RKO (cell line): ENCODE measurements around the gene LY6G6D.

Source experiments
- DNase-seq: peaks from one replicate; pipeline ENCODE4 v3.0.0-alpha.2; 2016; ENCODE audit warnings: low spot score

Gene LY6G6D

GRCh38 chr6:31764198-31764597 lies 49.0 kb downstream of the LY6G6D start:
- no peak for DNase-seq

- no peak for DNase-seq
These were observed 50.4 kb downstream of the LY6G6D start for GRCh38 chr6:31765559-31765909.

DNA sequence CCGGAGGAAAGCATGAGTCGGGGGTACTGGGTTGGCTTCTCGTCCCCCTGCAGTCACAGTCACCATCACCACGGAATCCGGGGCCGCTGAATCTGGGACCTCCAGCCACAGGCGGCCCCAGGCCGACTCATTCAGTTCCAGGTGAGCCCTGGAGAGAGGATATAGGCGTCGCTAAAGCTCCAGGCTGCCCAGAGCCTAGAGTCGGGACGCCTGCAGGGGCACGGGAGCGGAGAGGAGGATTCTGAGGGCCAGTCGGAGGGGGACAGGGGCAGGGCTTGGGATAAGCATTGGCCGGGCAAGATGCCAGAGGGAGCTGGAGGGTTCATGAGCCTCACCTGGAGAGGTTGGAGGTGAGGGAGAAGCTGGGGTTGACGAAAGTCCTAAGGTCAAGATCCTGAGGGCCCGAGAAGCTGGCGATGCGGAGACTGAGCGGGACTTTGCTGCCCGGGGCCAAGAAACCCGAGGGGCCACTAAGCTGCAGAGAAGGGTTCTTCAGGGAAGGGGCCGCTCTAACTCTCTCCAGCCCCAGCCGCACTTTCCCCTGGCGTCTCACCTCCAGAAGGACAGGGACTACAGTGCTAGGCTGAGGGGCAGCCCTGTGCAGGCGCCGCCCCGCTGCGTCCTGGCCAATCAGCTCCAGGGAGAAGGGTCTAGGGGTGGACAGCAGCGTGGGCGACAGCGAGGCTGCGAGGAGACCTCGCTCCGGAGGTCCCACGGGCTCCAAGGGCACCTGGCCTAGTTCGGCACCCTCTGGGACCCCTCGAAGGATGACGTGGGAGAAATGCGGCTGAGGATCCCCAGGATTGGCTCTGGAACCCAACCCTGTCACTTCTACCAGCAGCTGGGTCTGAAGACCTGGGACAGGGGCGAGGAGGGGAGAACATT lies 51.0 kb downstream of the LY6G6D start:
- DNase-seq, result no peak

GRCh38 chr6:31767096-31767645 lies 52.0 kb downstream of the LY6G6D start:
- DNase-seq, result no peak
